Head of caudate nucleus (tissue), 42 donors: ENCODE results near the gene METTL26.
A peak's percentile ranks its signal among the peaks of the same experiment; 100 is the strongest.

Experiments used
- DNase-seq, 42 donors: peaks; one replicate each; pipeline versions ENCODE4 v3.0.0 to v3.0.0-alpha.2; 2020 to 2021; ENCODE audit warnings: mixed read lengths in 7 of 42
- intact Hi-C: fragments of 100-400 bp; cut with DNase I; formaldehyde crosslinking; loops from one replicate; pipeline ENCODE4 v1.15.0; 2022

Gene METTL26

GRCh38 chr16:676565-676902 lies 40.4 kb upstream of the METTL26 start:
- no peak for DNase-seq
- intact Hi-C loops, result no loop called here

GRCh38 chr16:675884-676564 lies 39.9 kb upstream of the METTL26 start:
- intact Hi-C loops, result no loop called here
- no peak for DNase-seq

- peak in 34 of 42 donors; percentile 21 to 76 (median 55) for DNase-seq
- intact Hi-C loops, result no loop called here
Measured at GRCh38 chr16:674968-675883, 39.1 kb upstream of the METTL26 start, which contains the start of gene RHBDL1. RHBDL1 (plus strand) TSS chr16:675671; CDS start chr16:675791, 120 bp downstream.

DNA sequence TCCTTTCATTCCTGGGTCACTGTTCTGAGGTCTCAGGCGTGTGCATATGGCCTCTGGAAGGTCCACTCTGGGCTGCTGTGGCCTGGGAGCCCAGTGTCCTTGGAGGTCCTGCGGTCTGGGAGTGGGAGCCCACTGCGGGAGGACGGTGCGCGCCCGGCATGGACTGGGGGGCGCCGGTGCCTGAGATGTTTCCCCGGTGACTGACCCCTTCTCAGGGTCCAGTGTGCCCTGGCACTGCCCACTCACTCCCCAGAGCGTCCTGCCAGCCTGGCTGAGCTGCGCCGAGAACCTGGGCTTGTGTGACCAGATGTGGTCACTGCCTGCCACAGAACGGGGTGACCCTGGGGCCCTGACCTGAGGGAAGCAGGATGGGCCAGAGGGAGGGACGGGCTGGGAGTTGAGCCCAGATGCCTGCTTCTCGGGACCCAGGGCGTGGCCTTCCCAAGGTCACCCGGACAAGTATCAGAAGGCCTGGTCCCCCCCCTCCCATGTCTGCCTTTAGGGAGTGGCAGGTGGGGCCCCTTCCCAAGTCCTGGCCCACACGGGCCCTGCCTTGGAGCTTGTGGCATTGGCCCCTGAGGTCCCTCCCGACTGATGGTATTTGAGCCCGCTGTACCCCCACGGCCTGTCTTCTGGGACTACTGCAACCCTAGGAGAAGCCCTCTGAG lies 38.2 kb upstream of the METTL26 start:
- intact Hi-C loops, result no loop called here
- DNase-seq, result no peak

DNA sequence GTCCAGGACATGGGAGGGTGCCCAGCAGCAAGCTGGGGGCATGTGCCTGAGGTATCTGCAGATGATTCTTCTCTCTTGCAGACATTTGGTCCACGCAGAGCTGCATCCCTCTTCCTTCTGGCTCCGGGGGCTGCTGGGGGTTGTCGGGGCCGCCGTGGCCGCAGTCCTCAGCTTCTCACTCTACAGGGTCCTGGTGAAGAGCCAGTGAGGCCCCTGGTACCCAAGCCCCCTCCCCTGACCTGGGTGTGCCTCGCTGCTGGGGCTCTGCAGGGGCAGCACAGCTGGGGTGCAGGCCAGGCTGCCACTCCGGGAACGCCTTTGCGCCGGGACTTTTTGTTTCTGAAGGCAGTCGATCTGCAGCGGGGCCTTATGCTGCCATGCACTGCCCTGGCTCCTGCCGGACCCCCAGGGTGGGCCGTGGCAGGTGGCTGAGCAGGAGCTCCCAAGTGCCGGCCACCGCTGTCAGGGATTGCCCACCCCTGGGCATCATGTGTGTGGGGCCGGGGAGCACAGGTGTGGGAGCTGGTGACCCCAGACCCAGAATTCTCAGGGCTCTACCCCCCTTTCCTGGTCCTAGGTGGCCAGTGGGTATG lies 37.4 kb upstream of the METTL26 start:
- intact Hi-C loops, result no loop called here
- DNase-seq, result no peak

GRCh38 chr16:672851-673250 lies 36.7 kb upstream of the METTL26 start:
- intact Hi-C loops, result no loop called here
- DNase-seq, result no peak

DNA sequence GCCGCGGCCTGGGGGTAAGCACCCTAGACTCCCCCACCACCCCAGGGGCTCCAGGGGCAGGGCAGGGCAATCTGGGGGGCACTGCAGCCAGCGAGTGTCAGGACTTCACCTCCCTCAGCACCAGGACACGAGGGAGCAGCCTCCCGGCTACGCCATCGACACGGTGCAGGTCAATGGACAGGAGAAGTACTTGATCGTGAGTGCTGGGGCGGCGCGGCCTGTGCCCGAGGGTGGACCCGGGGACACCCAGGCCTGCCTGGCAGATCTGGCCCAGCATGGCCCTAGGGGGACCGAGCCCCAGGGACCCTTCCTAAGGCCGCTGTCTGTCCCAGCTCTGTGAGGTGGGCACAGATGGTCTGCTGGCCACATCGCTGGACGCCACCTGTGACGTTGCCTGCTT lies 36.3 kb upstream of the METTL26 start:
- intact Hi-C loops, result no loop called here
- DNase-seq, result no peak

- intact Hi-C loops, result no loop called here
- no peak for DNase-seq
Measured at GRCh38 chr16:671353-672131, 35.4 kb upstream of the METTL26 start.

- intact Hi-C loops, result no loop called here
- no peak for DNase-seq
Measured at GRCh38 chr16:670485-671352, 34.6 kb upstream of the METTL26 start.

- intact Hi-C loops, result no loop called here
- DNase-seq, result no peak
Measured at GRCh38 chr16:669666-670065, 33.6 kb upstream of the METTL26 start.

DNA sequence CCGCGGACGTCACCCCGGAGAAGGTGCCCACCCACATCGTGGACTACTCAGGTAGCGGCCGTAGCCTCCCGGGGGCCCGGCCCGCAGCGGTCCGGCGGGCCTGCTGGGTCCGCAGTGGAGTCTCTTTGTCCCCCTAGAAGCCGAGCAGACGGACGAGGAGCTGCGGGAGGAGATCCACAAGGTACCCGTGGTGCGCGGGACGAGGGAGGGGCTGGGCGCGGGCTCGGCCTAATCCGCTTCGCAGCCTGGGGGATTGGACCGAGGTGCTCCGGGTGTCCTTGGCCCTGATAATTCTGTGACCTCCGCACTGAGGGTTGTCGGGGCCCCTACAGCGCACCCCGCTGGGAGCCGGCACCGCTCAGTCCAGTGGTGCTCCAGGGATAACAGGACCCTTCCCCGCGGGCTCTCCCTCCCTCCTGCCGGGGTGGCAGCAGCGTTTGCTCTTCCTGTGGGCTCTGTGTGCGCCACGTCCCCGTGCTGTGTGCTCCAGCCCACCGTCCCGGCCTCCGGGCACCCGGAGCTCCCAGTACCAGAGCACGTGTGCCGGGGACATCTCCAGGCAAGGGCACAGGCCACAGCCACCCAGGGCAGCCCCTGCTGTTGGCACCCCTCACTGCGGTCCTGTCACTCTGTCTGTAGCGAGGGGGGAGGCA lies 32.5 kb upstream of the METTL26 start:
- intact Hi-C loops, result no loop called here
- no peak for DNase-seq

- intact Hi-C loops, result no loop called here
- DNase-seq, result peak; percentile 80 to 98 (median 94)
Measured at GRCh38 chr16:667780-668518, 31.8 kb upstream of the METTL26 start, which contains the start of gene RHOT2. RHOT2 (plus strand) TSS chr16:668132; CDS start chr16:668200, 68 bp downstream.

GRCh38 chr16:667113-667779 lies 31.1 kb upstream of the METTL26 start:
- intact Hi-C loops, result no loop called here
- DNase-seq, result no peak

DNA sequence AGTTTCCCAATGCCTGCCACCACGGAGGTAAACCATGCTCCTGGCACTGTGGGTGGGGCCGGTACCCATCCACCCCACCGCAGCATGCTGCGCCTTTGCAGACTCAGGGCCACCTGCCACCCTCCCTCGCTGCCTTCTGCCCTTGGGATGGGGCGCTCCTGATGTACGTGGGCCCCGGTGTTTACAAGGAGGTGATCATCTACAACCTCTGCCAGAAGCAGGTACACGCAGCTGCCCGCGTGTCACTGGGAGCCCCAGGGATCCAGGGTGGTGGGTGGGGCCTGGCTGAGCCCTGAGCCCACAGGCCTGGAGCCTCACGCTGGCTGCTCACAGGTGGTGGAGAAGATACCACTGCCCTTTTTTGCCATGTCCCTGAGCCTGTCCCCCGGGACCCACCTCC lies 30.5 kb upstream of the METTL26 start:
- no peak for DNase-seq
- intact Hi-C loops, result no loop called here

- no peak for DNase-seq
- intact Hi-C loops, result no loop called here
Measured at GRCh38 chr16:662597-662996, 26.5 kb upstream of the METTL26 start.

DNA sequence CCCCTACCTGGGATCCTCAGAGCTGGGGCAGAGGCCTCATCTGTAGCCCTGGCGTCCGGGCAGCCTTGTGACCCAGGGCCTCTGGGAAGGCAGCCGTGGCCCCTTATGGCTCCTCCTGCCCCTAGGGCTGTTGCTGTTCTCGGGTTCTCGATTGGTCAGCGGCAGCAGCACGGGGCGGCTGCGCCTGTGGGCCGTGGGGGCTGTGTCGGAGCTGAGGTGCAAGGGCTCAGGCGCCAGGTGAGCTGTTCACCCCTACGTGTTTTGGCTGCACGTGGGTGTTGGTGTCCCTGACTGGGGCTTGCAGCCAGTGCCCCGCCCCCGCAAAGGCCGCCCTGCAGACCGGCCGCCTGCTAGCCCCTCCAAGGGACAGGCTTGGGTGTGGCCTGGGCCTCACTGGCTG lies 26.0 kb upstream of the METTL26 start:
- no peak for DNase-seq
- intact Hi-C loops, result no loop called here
